DND-41 (cell line): ENCODE data around the gene ZDHHC12.

Experiments
- ATAC-seq: fragments of 200-7000 bp; cut with Tn5 transposase; 3 replicates; pipeline ENCODE4 v1.9.1; 2021; ENCODE audit warnings: low read depth; ENCODE audit not compliant: insufficient read depth
- DNase-seq: peaks from one replicate; pipeline ENCODE4 v3.0.0-alpha.2; 2020
- H2AFZ ChIP-seq: 2 replicates; pipeline ENCODE4 v1.6.0; 2012; ENCODE audit warnings: low read depth, low read length
- H3K27ac ChIP-seq: 2 replicates; pipeline ENCODE4 v1.5.1; 2012; ENCODE audit warnings: low read length, inconsistent platforms
- H3K27me3 ChIP-seq: fragments of 200-600 bp; sonication (generic); 2 replicates; pipeline ENCODE4 v1.6.0; 2012; ENCODE audit warnings: low read length, mild to moderate bottlenecking, inconsistent platforms; ENCODE audit not compliant: insufficient read depth, poor library complexity
- H3K36me3 ChIP-seq: 2 replicates; pipeline ENCODE4 v1.5.1; 2012; ENCODE audit warnings: low read length, inconsistent platforms; ENCODE audit not compliant: insufficient read depth
- H3K4me1 ChIP-seq: 2 replicates; pipeline ENCODE4 v1.5.1; 2012; ENCODE audit warnings: mild to moderate bottlenecking, low read length; ENCODE audit not compliant: insufficient read depth
- H3K4me2 ChIP-seq: 2 replicates; pipeline ENCODE4 v1.6.0; 2012; ENCODE audit warnings: mild to moderate bottlenecking, moderate library complexity, low read length, inconsistent platforms; ENCODE audit not compliant: insufficient read depth
- H3K4me3 ChIP-seq, 2 experiments: fragments of 200-600 bp in 1 of 2; shearing (Covaris generic) in 1 of 2; 2 replicates each; pipeline ENCODE4 v1.5.1; 2012 to 2016; ENCODE audit warnings: inconsistent platforms in 2 of 2, low read length in 2 of 2, mild to moderate bottlenecking in 2 of 2, low read depth in 1 of 2, moderate library complexity in 1 of 2
- H3K79me2 ChIP-seq: 2 replicates; pipeline ENCODE4 v1.6.0; 2012; ENCODE audit warnings: low read length, inconsistent platforms; ENCODE audit not compliant: insufficient read depth
- H3K9ac ChIP-seq: 2 replicates; pipeline ENCODE4 v1.6.0; 2012; ENCODE audit warnings: low read depth, mild to moderate bottlenecking, inconsistent platforms, low read length, moderate library complexity
- H3K9me3 ChIP-seq: 2 replicates; pipeline ENCODE4 v1.5.1; 2012; ENCODE audit warnings: low read length, moderate library complexity, mild to moderate bottlenecking, inconsistent platforms; ENCODE audit not compliant: insufficient read depth, severe bottlenecking
- H4K20me1 ChIP-seq: 2 replicates; pipeline ENCODE4 v1.6.0; 2012; ENCODE audit warnings: low read length; ENCODE audit not compliant: insufficient read depth
- CTCF ChIP-seq: IDR thresholded peaks from 2 replicates; pipeline ENCODE4 v1.5.1; 2012; ENCODE audit warnings: borderline replicate concordance, low read length, moderate library complexity, mild to moderate bottlenecking; ENCODE audit not compliant: poor library complexity, severe bottlenecking; ENCODE audit errors: extremely low read depth
- EZH2 ChIP-seq: IDR thresholded peaks from 3 replicates; pipeline ENCODE4 v1.6.1; 2012; ENCODE audit warnings: borderline replicate concordance, low read depth, mild to moderate bottlenecking, moderate library complexity, low read length, inconsistent platforms; ENCODE audit not compliant: severe bottlenecking

ZDHHC12 gene

GRCh38 chr9:128705051-128705965, 18.6 kb downstream of the ZDHHC12 start:
- Histone ChIP-seq H3K9me3 (no peaks in the 10 kb centered on the region), H3K4me2 (no peak overlapping the region), H3K4me1 (peaks cover 21% of the 10 kb centered on the region), H3K9ac (no peak overlapping the region), H3K27me3 (no peaks in the 10 kb centered on the region), H4K20me1 (no peaks in the 10 kb centered on the region), H2AFZ (no peak overlapping the region), H3K36me3 (peaks cover 15% of the 10 kb centered on the region), H3K79me2 (peaks cover 11% of the 10 kb centered on the region), H3K4me3 (no peak overlapping the region), H3K27ac (no peak overlapping the region)
- TF ChIP-seq EZH2 (no peak), CTCF (no peak)
- DNase-seq (no peak), ATAC-seq (no peak)

GRCh38 chr9:128704356-128704670, 19.6 kb downstream of the ZDHHC12 start:
- H3K4me1 ChIP-seq = peaks cover 21% of the 10 kb centered on the region

GRCh38 chr9:128703616-128704355, 20.1 kb downstream of the ZDHHC12 start:
- H4K20me1 ChIP-seq = no peaks in the 10 kb centered on the region
- DNase-seq (no peak), ATAC-seq (no peak)
- H3K9ac ChIP-seq = peak overlapping the region; percentile 87; the same call in 1 of the 2 replicates
- H3K4me1 ChIP-seq = peaks cover 21% of the 10 kb centered on the region
- peak overlapping the region; percentile 95 for H3K4me2 ChIP-seq
- H3K36me3 ChIP-seq = peaks cover 15% of the 10 kb centered on the region
- H2AFZ ChIP-seq = peak overlapping the region; percentile 90
- H3K27me3 ChIP-seq = no peaks in the 10 kb centered on the region
- H3K9me3 ChIP-seq = no peaks in the 10 kb centered on the region
- H3K27ac ChIP-seq = no peak overlapping the region; the same call in 1 of the 2 replicates
- TF ChIP-seq EZH2 = no peak
- H3K4me3 ChIP-seq = peak overlapping the region in 1 of 2 experiments; percentile 82; a peak in 2 of 4 replicates
- H3K79me2 ChIP-seq = peaks cover 11% of the 10 kb centered on the region

More at GRCh38 chr9:128704356-128704670, 19.6 kb downstream of the ZDHHC12 start:
- Histone ChIP-seq H3K27ac (no peak overlapping the region), H3K4me2 (no peak overlapping the region), H3K4me3 (no peak overlapping the region), H2AFZ (no peak overlapping the region), H3K36me3 (peaks cover 15% of the 10 kb centered on the region), H3K79me2 (peaks cover 11% of the 10 kb centered on the region), H3K27me3 (no peaks in the 10 kb centered on the region), H4K20me1 (no peaks in the 10 kb centered on the region), H3K9ac (no peak overlapping the region), H3K9me3 (no peaks in the 10 kb centered on the region)
- no peak for TF ChIP-seq EZH2
- no peak for TF ChIP-seq CTCF
- no peak for ATAC-seq
- DNase-seq = no peak
